HFFc6 (cell line): Measurements from ENCODE around the gene KLHDC7B. TPM values are rescaled to one million over a fixed set of nuclear protein-coding genes. Genes with fewer than 3 reads are reported as not detected.

ENCODE experiments used
- DNase-seq: peaks from one replicate; pipeline ENCODE4 v3.0.0-alpha.2; 2018
- H3K27ac Mint-ChIP-seq: 2 replicates; pipeline ENCODE4 v1.8.0; 2020; ENCODE audit warnings: mild to moderate bottlenecking, mixed read lengths
- H3K27me3 Mint-ChIP-seq: 2 replicates; pipeline ENCODE4 v1.8.0; 2021; ENCODE audit warnings: mild to moderate bottlenecking, moderate library complexity, mixed read lengths; ENCODE audit not compliant: insufficient read depth
- H3K36me3 Mint-ChIP-seq: 2 replicates; pipeline ENCODE4 v1.8.0; 2021; ENCODE audit warnings: low read depth, mixed read lengths
- H3K4me1 Mint-ChIP-seq: 2 replicates; pipeline ENCODE4 v1.8.0; 2020; ENCODE audit warnings: low read depth, mixed read lengths
- H3K4me3 Mint-ChIP-seq: 2 replicates; pipeline ENCODE4 v1.8.0; 2020; ENCODE audit warnings: mild to moderate bottlenecking, moderate library complexity, mixed read lengths
- H3K9me3 Mint-ChIP-seq: 2 replicates; pipeline ENCODE4 v1.8.0; 2020; ENCODE audit warnings: mild to moderate bottlenecking, mixed read lengths
- total RNA-seq, 6 experiments: library from RNA; stranded (reverse); fragmentation: NEBNext Ultra II Directional; extraction: Animal tissue kit (Norgen Biotek cat#: 25700); gene quantifications; 2 replicates in 1 of 6; 3 replicates in 5 of 6; pipeline ENCODE4 v1.2.3, GENCODE V29; 2021
- TF ChIP-seq, protein P1 (sequence below): fragments of 200-600 bp; sonication (generic); IDR thresholded peaks from 2 replicates; pipeline ENCODE4 v1.5.0; 2021; ENCODE audit warnings: antibody characterized with exemption, mild to moderate bottlenecking

Gene KLHDC7B
- total RNA-seq, 6 experiments from 2014 or later = 0.05 TPM; not detected in 5

DNA sequence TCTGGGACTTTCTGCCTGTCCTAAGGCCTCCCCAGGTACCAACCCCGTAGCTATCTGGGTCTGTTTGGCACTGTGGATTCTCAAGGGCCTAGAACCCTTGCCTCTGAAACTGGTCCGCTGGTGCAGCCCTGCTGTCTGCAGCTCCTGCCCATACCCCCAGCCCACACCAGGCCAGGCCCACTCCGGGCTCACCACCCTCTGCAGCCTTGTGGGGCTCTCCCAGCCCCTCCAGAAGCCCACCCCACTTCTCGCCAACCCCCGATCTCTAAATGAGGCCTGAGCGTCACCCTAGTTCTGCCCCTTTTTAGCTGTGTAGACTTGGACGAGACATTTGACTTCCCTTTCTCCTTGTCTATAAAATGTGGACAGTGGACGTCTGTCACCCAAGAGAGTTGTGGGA lies 4.7 kb downstream of the KLHDC7B start:
- Mint-ChIP-seq H3K27me3 (peaks cover 43% of the 10 kb centered on the region), H3K27ac (no peak overlapping the region), H3K36me3 (no peaks in the 10 kb centered on the region), H3K4me1 (no peaks in the 10 kb centered on the region), H3K9me3 (no peaks in the 10 kb centered on the region), H3K4me3 (no peak overlapping the region)
- TF ChIP-seq, protein P1, sequence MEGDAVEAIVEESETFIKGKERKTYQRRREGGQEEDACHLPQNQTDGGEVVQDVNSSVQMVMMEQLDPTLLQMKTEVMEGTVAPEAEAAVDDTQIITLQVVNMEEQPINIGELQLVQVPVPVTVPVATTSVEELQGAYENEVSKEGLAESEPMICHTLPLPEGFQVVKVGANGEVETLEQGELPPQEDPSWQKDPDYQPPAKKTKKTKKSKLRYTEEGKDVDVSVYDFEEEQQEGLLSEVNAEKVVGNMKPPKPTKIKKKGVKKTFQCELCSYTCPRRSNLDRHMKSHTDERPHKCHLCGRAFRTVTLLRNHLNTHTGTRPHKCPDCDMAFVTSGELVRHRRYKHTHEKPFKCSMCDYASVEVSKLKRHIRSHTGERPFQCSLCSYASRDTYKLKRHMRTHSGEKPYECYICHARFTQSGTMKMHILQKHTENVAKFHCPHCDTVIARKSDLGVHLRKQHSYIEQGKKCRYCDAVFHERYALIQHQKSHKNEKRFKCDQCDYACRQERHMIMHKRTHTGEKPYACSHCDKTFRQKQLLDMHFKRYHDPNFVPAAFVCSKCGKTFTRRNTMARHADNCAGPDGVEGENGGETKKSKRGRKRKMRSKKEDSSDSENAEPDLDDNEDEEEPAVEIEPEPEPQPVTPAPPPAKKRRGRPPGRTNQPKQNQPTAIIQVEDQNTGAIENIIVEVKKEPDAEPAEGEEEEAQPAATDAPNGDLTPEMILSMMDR = no peak
- no peak for DNase-seq

DNA sequence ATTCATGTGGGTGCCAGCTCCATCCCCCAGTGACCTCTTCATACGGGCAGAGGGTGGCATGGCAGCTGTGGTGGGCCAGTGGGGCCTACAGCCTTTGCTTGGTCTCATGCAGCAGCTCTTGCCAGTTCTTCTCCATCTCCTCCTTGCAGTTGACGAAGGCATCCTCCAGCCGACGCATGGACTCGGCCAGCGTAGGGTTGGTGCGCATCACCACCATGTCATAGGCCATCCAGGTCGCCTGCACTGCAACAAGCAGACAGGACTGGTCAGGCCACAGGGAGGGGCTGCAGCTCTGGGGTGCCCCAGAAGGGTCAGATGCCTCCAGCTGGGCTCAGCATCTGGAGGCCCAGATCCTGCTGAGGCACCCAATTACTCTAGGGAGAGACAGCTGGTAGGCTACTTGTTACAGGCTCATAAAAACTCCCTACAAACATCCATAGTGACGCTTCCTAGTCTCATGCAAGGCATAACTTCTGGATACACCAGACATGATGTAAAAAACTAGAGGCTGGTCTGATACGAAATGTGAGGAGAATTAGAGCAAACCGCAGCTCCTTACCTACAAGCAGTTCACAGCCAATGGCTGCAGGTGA lies 5.6 kb downstream of the KLHDC7B start:
- TF ChIP-seq, protein P1 = no peak
- Mint-ChIP-seq H3K4me3 (no peak overlapping the region), H3K27me3 (peaks cover 40% of the 10 kb centered on the region), H3K9me3 (no peaks in the 10 kb centered on the region), H3K36me3 (no peaks in the 10 kb centered on the region), H3K27ac (no peak overlapping the region), H3K4me1 (no peaks in the 10 kb centered on the region)
- no peak for DNase-seq

DNA sequence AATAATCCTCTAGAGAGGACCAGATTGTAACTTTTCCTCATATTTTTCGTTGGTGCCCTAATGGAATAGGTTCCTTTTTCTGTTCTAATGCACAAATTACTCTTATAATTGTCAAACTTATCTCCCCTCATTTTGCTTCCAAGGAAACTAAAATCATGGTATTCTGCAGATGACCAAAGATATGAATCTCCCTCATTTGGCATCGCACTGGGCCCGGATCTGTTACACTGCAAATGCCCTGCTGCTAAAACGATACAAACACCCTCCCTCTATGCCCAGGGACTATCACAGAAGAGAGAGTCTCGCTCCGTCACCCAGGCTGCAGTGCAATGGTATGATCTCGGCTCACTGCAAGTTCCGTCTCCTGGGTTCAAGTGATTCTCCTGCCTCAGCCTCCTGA lies 7.6 kb downstream of the KLHDC7B start:
- Mint-ChIP-seq H3K4me3 (no peak overlapping the region), H3K36me3 (no peaks in the 10 kb centered on the region), H3K27me3 (peaks cover 32% of the 10 kb centered on the region), H3K9me3 (no peaks in the 10 kb centered on the region), H3K27ac (no peak overlapping the region), H3K4me1 (no peaks in the 10 kb centered on the region)
- no peak for DNase-seq
- TF ChIP-seq, protein P1 = no peak

DNA sequence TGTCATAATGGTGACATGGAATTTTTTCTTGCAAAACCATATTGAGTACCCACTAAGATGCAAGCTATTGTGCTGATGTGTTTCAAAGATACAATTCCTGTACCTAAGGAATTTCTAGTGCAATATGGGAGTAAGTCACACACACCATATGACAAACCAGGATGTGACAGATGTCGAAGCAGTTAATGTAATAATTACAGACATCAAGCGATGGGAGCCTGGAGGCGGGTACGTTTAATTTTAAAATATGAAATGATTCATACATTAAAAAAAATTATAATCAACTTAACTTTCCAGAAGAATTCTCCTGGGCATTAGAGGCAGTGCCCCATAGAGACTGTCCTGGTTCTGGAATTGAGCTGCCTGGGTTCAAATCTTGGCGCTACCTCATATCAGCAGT lies 11.0 kb downstream of the KLHDC7B start:
- peaks cover 23% of the 10 kb centered on the region for H3K27me3 Mint-ChIP-seq
- H3K9me3 Mint-ChIP-seq = no peaks in the 10 kb centered on the region
- no peak overlapping the region for H3K4me3 Mint-ChIP-seq
- TF ChIP-seq, protein P1 = no peak
- no peak for DNase-seq
- H3K36me3 Mint-ChIP-seq = no peaks in the 10 kb centered on the region
- H3K27ac Mint-ChIP-seq = no peak overlapping the region
- no peaks in the 10 kb centered on the region for H3K4me1 Mint-ChIP-seq

DNA sequence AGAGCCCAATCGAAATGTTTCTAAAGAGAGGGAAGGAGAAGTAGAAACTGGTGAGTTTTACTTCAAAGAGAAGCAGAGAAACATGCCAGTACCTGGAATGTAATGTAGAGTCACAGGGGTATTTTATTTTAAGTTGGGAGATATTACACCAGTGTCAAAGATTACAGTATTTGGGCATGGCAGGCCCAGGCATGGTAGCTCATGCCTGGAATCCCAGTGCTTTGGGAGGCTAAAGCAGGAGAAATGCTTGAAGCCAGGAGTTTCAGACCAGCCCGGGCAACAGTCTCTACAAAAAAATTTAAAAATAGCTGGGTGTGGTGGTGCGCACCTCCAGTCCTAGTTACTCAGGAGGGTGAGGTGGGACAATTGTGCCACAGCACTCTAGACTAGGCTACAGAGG lies 14.3 kb downstream of the KLHDC7B start:
- H3K4me3 Mint-ChIP-seq = no peak overlapping the region
- TF ChIP-seq, protein P1 = no peak
- no peak for DNase-seq
- peaks cover 9% of the 10 kb centered on the region for H3K4me1 Mint-ChIP-seq
- H3K27ac Mint-ChIP-seq = no peak overlapping the region
- peaks cover 24% of the 10 kb centered on the region for H3K27me3 Mint-ChIP-seq
- H3K9me3 Mint-ChIP-seq = no peaks in the 10 kb centered on the region
- H3K36me3 Mint-ChIP-seq = no peaks in the 10 kb centered on the region
